Smooth muscle cell (in vitro differentiated cells): Measurements from ENCODE around the gene ZSWIM5. TPM values are rescaled to one million over a fixed set of nuclear protein-coding genes. Genes with fewer than 3 reads are reported as not detected.
"Not testable (repeated sequence)": the region's sequence is repeated elsewhere in the genome, so short reads cannot be mapped to it uniquely, and the experiment has no call there.

Experiments used
- DNase-seq: peaks from one replicate; lab custom pipeline; 2025; ENCODE audit not compliant: unreplicated experiment; lab: John Stamatoyannopoulos, UW
- H2AFZ ChIP-seq: fragments of 200-600 bp; sonication (generic); 2 replicates; pipeline ENCODE4 v1.6.0; 2016; ENCODE audit warnings: antibody characterized with exemption, low read depth, mild to moderate bottlenecking
- H3F3A ChIP-seq: fragments of 200-600 bp; sonication (generic); 2 replicates; pipeline ENCODE4 v1.6.0; 2017; ENCODE audit warnings: antibody characterized with exemption, low read depth
- H3K27ac ChIP-seq: fragments of 200-600 bp; sonication (generic); 2 replicates; pipeline ENCODE4 v1.5.1; 2016; ENCODE audit warnings: low read depth, mild to moderate bottlenecking
- H3K27me3 ChIP-seq: fragments of 200-600 bp; sonication (generic); 2 replicates; pipeline ENCODE4 v1.6.1; 2016; ENCODE audit warnings: low read depth, mild to moderate bottlenecking
- H3K36me3 ChIP-seq: fragments of 200-600 bp; sonication (generic); 2 replicates; pipeline ENCODE4 v1.5.1; 2016; ENCODE audit warnings: low read depth
- H3K4me1 ChIP-seq: fragments of 200-600 bp; sonication (generic); 2 replicates; pipeline ENCODE4 v1.5.1; 2016; ENCODE audit warnings: low read depth
- H3K4me2 ChIP-seq: fragments of 200-600 bp; sonication (generic); 2 replicates; pipeline ENCODE4 v1.6.0; 2016; ENCODE audit warnings: mild to moderate bottlenecking
- H3K4me3 ChIP-seq: fragments of 200-600 bp; sonication (generic); 2 replicates; pipeline ENCODE4 v1.5.1; 2016; ENCODE audit warnings: mild to moderate bottlenecking
- H3K79me2 ChIP-seq: fragments of 200-600 bp; sonication (generic); 2 replicates; pipeline ENCODE4 v1.6.0; 2016; ENCODE audit warnings: low read depth, mild to moderate bottlenecking
- H3K9ac ChIP-seq: fragments of 200-600 bp; sonication (generic); 2 replicates; pipeline ENCODE4 v1.6.0; 2016; ENCODE audit warnings: low read depth
- H3K9me3 ChIP-seq: fragments of 200-600 bp; sonication (generic); replicated peaks from 2 replicates; pipeline ENCODE4 v1.5.1; 2016; ENCODE audit warnings: low read depth
- H4K20me1 ChIP-seq: fragments of 200-600 bp; sonication (generic); 2 replicates; pipeline ENCODE4 v1.6.0; 2016; ENCODE audit warnings: low read depth
- WGBS: methylation state at CpG from one replicate; pipeline ENCODE4 v1.1.7; 2016; ENCODE audit warnings: low lambda C conversion rate; 5-methylcytosine and 5-hydroxymethylcytosine counted together
- polyA plus RNA-seq: library from polyadenylated mRNA; unstranded; fragments of >200 nt; fragmentation: Nextera tagmentation; extraction: Ambion mirVana; gene quantifications from 2 replicates; pipeline ENCODE4 v1.2.1, GENCODE V29; 2016
- total RNA-seq: library from RNA; depleted of rRNA; stranded (reverse); fragments of >200 nt; gene quantifications from 2 replicates; pipeline ENCODE4 v1.2.3, GENCODE V29; 2014
- TF ChIP-seq, protein P1 (sequence below): fragments of 200-600 bp; sonication (generic); IDR thresholded peaks from 2 replicates; pipeline ENCODE4 v1.5.1; 2017; ENCODE audit warnings: borderline replicate concordance, mild to moderate bottlenecking, antibody characterized with exemption; ENCODE audit not compliant: insufficient read depth, poor library complexity, severe bottlenecking

The ZSWIM5 gene
- total and polyA plus RNA-seq, 2 experiments from 2014 or later: 0.13 to 0.26 TPM

GRCh38 chr1:45246760-45247159, 40.4 kb upstream of the ZSWIM5 start:
- Histone ChIP-seq H3K36me3 (no peaks in the 10 kb centered on the region), H3K27me3 (no peaks in the 10 kb centered on the region), H3K79me2 (no peaks in the 10 kb centered on the region), H3K9ac (no peak overlapping the region), H3K4me2 (no peak overlapping the region), H3K4me1 (no peaks in the 10 kb centered on the region), H3K4me3 (no peak overlapping the region), H3K27ac (no peak overlapping the region), H3F3A (no peaks in the 10 kb centered on the region), H3K9me3 (peaks cover 5% of the 10 kb centered on the region), H2AFZ (no peak overlapping the region), H4K20me1 (no peaks in the 10 kb centered on the region)
- TF ChIP-seq, protein P1, sequence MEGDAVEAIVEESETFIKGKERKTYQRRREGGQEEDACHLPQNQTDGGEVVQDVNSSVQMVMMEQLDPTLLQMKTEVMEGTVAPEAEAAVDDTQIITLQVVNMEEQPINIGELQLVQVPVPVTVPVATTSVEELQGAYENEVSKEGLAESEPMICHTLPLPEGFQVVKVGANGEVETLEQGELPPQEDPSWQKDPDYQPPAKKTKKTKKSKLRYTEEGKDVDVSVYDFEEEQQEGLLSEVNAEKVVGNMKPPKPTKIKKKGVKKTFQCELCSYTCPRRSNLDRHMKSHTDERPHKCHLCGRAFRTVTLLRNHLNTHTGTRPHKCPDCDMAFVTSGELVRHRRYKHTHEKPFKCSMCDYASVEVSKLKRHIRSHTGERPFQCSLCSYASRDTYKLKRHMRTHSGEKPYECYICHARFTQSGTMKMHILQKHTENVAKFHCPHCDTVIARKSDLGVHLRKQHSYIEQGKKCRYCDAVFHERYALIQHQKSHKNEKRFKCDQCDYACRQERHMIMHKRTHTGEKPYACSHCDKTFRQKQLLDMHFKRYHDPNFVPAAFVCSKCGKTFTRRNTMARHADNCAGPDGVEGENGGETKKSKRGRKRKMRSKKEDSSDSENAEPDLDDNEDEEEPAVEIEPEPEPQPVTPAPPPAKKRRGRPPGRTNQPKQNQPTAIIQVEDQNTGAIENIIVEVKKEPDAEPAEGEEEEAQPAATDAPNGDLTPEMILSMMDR: no peak
- 65% methylated on average over 2 of the region's 2 CpGs for WGBS
- no peak for DNase-seq

GRCh38 chr1:45246359-45246758, 40.0 kb upstream of the ZSWIM5 start:
- not testable (repeated sequence) for DNase-seq, H2AFZ ChIP-seq, H3F3A ChIP-seq, H3K27me3 ChIP-seq, H3K4me1 ChIP-seq, H3K27ac ChIP-seq, H3K9ac ChIP-seq, H3K79me2 ChIP-seq, H3K4me3 ChIP-seq, H4K20me1 ChIP-seq, H3K4me2 ChIP-seq, H3K9me3 ChIP-seq, H3K36me3 ChIP-seq
- WGBS: 70% methylated on average over 3 of the region's 3 CpGs

DNA sequence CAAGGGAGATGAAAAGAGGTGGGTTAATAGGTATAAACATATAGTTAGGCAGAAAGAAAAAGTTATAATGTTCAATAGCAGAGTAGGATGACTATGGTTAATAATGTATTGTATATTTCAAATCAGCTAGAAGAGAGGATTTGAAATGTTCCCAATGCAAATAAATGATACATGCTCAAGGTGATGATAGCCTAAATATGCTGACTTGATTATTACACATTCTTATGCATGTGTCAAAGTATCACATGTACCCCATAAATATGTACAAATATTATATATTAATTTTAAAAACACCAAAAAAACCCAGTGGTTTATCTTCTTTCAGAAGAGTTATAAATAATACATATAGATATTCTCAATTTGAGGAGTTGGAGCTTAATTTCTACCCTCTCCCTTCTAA, 38.3 kb upstream of the ZSWIM5 start:
- Histone ChIP-seq H2AFZ (no peak overlapping the region), H4K20me1 (no peaks in the 10 kb centered on the region), H3K9ac (no peak overlapping the region), H3K27ac (no peak overlapping the region), H3K9me3 (peaks cover 5% of the 10 kb centered on the region), H3K36me3 (no peaks in the 10 kb centered on the region), H3K79me2 (no peaks in the 10 kb centered on the region), H3F3A (no peaks in the 10 kb centered on the region), H3K4me2 (no peak overlapping the region), H3K4me3 (no peak overlapping the region), H3K27me3 (no peaks in the 10 kb centered on the region), H3K4me1 (no peaks in the 10 kb centered on the region)
- TF ChIP-seq, protein P1: no peak
- DNase-seq: no peak

DNA sequence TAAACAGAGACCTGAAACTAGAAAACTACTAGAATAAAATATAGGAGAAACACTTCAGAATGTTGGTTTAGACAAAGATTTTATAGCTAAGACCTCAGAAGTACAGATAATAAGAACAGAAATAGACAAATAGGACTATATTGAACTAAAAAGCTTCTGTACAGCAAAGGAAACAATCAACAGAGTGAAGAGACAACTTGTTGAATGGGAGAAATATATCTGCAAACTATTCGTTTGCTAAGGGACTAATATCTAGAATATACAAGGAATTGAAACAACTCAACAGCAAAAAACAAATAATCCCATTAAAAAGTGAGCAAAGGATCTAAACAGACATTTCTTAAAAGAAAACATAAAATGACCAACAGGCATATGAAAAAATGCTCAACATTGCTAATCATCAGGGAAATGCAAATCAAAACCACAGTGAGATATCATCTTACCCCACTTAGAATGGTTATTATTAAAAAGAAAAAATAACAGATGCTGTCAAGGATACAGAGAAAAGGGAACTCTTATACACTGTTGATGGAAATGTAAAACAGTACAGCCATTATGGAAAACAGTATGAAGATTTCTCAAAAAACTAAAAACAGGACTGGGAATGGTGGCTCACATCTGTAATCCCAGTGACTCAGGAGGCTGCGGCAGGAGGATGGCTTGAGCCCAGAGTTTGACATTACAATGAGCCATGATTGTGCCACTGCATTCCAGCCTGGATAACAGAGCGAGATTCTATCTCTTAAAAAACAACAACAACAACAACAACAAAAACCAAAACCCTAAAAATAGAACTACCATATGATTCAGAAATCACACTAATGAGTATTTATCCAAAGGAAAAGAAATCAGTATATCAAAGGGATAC, 37.3 kb upstream of the ZSWIM5 start:
- no peak overlapping the region for H3K27ac ChIP-seq
- H4K20me1 ChIP-seq: no peaks in the 10 kb centered on the region

More for the DNA sequence above, 37.3 kb upstream of the ZSWIM5 start:
- Histone ChIP-seq H3K36me3 (no peaks in the 10 kb centered on the region), H3K27me3 (no peaks in the 10 kb centered on the region), H3K9ac (no peak overlapping the region), H3K79me2 (no peaks in the 10 kb centered on the region), H3F3A (no peaks in the 10 kb centered on the region), H2AFZ (no peak overlapping the region), H3K4me1 (no peaks in the 10 kb centered on the region), H3K4me2 (no peak overlapping the region), H3K4me3 (no peak overlapping the region), H3K9me3 (peaks cover 5% of the 10 kb centered on the region)
- 81% methylated on average over 3 of the region's 3 CpGs for WGBS
- TF ChIP-seq, protein P1: no peak
- no peak for DNase-seq
